Activated CD4-positive, alpha-beta T cell treated with anti-CD3 and anti-CD28 coated beads, Interleukin-2, amount 50 U/mL, for 4 hours (primary cell): Measurements from ENCODE around the gene CLIP4.
"Not testable (repeated sequence)": the region's sequence is repeated elsewhere in the genome, so short reads cannot be mapped to it uniquely, and the experiment has no call there.

ENCODE experiments used
- DNase-seq, 2 experiments: peaks; one replicate each; pipeline ENCODE4 v3.0.0-alpha.2; 2020

The CLIP4 gene, protein sequence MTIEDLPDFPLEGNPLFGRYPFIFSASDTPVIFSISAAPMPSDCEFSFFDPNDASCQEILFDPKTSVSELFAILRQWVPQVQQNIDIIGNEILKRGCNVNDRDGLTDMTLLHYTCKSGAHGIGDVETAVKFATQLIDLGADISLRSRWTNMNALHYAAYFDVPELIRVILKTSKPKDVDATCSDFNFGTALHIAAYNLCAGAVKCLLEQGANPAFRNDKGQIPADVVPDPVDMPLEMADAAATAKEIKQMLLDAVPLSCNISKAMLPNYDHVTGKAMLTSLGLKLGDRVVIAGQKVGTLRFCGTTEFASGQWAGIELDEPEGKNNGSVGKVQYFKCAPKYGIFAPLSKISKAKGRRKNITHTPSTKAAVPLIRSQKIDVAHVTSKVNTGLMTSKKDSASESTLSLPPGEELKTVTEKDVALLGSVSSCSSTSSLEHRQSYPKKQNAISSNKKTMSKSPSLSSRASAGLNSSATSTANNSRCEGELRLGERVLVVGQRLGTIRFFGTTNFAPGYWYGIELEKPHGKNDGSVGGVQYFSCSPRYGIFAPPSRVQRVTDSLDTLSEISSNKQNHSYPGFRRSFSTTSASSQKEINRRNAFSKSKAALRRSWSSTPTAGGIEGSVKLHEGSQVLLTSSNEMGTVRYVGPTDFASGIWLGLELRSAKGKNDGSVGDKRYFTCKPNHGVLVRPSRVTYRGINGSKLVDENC

GRCh38 chr2:29114946-29115609 is at the start of gene CLIP4:
CLIP4 (plus strand) TSS chr2:29115415; CDS start chr2:29121389, 5,974 bp downstream.
- peak; percentile 72 to 80 for DNase-seq

GRCh38 chr2:29066271-29066860 is 48.8 kb upstream of the CLIP4 start:
- DNase-seq: no peak

DNA sequence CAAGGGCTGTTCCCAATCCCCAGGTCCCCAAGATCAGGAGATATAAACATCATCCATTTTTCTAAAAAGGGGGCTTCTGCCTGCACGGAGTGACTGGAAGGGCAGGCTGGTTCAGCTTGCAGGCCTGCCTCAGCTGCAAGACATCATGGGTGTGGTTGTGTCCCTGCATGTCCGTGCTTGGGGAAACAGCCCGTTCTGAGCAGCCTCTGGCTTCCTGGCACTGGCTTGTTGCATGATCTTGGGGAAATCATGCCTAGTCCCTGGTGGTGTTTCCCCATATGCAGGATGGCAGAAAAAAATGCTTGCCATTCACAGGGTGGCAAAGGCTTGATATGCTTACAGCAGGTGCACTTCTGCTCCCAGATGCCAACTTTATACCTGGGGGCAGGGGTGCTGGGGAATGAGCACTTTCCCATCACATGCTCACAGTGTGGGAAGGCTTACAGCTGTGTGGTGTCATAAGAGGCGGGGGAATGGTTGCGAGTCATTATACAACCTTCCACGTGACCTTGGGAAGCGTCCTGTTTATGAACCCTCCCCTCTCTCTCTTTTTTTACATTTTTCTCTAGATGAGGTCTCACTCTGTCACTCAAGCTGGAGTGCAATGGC is 48.1 kb upstream of the CLIP4 start:
- no peak for DNase-seq

DNA sequence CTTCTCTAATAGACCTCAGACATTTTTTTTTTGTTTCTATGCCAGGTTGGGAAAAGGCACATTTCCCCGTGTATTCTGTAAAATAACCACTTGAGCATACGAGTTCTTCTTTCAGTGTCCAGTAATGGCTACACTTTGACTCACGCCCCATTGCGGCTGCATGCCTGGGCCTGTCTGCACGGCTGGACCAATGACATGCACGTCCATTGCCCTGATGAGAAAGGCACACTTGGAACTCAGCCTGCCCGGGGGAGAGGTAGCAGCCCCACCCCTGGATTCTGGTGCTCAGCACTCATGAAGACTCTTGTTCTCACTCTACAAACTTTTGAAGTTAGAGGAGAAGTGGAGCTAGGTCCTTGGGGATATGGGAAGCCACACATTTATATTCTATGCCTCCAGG is 46.7 kb upstream of the CLIP4 start:
- no peak for DNase-seq

GRCh38 chr2:29070526-29070925 is 44.7 kb upstream of the CLIP4 start:
- no peak for DNase-seq

DNA sequence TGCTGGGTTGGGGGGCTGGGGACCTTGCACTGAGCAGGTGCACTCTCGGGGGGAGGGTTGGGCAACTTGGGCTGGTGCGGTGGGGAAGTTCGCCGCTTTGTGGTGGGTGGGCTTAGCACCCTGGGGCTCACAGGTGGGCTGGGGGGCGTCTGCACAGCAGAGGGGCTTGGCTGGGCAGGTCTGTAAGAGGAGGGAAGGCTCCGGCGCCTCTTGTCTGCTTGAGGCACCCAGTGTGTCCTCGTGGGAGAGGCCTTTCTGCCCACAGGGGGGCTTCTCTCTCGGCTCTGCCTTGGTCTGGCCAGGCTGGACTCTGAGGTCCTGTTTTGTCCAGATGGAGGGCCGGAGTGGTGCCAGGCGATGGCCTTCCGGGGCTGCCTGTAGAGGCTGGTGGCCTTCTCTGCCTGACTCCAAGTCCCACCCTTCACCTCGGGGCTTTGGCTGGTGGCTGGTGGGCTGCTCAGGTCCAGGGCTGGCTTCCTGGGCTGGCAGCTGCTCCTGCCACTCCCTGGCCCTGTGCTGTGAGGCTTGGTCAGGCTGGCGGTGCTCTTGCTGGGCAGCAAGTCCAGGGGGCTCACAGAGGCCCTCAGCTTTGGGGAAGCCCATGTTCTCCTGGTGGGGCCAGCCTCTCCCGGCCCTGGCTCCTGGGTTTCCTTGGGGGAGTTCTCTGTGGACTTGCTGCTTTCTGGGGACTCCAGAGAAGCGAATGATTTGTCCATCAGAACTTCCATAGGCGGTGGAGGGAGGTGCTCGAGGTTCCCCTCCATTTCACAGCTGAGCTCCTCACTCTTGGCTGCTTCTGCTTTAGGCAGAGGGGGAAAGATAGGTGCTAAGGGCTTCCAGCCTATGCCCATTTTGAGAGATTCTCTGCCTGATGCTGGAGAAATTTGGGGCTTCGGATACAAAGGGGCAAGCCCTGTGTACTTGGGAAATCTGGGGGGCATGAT is 43.9 kb upstream of the CLIP4 start:
- DNase-seq: no peak

- no peak for DNase-seq
Measured at GRCh38 chr2:29072251-29072650, 43.0 kb upstream of the CLIP4 start.

DNA sequence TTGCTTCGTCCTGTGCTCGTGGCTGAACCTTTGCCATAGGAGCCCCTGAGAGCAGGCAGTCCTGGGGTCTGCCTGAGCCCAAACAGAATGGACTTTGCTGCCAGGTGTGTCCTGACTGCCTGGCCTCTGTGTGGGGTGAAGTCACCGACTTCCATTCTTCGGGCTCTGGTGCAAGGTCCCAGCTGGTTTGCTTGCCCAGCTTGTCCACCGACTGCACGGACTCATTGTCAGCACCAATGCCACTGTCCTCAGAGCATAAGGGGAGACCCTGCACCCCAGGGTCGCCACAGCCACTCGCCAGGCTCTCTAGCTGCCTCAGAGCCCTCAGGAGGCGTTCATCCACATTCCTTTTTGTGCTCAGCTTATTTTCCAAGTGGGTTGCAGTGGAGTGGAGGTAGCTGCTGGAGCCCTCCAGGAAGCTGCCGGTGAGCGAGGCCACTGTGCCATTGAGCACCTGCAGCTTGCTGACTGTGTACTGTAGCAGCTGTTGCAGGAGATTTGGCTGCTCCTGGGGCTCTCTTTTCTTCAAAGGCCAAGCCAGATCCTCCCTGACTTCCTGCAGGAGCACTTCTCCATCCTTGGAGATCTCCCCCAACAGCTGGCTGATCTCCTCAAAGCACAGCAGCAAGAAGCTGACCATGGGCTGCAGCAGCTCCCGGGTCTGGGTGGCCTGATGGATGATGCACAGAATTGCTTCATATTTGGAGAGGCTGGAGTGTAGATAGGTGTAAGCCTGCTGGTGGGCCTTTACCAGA is 42.1 kb upstream of the CLIP4 start:
- DNase-seq: no peak

- no peak for DNase-seq
Measured at GRCh38 chr2:29073933-29074332, 41.3 kb upstream of the CLIP4 start.

- no peak for DNase-seq
Measured at GRCh38 chr2:29074411-29074810, 40.8 kb upstream of the CLIP4 start, which contains the start of gene PCARE. PCARE (minus strand) TSS chr2:29074523; CDS start chr2:29074261, 262 bp downstream.

DNA sequence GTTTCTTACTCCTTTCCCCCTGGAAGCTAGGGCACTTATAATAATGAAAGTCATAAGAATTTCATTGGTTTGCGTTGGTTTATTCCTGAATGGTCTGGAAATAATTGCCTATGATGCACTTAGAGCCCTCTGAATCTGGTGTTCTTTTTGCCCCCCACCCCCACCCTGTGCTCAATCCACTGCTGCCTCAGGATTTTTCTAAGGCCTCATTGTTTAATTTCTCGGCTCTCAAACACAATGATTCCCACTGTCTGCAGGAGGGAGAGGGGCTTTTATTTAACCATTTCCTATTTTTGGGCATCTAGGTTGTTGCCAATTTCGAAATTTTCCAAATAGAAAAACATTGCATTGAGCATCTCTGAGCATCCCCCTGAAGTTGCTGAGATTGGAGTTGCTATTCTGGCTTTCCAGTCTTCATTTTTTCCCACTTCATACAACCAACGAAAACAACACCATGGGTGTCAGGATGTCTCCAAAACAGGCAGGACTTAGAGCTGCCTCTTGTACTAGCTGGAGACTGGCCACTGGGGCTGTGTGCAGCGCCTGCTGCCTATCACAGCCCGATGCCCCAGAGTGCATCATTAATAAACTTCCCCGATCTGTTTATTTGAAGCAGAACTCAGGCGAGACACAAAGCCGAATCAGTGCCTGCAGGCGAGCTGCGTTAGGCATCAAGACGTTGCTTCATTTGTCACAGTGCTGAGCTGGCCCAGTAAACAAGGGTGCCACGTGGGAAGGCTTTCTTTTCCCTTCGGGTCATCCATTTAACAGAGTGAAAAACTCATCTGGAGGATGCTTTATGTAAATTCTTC is 39.1 kb upstream of the CLIP4 start:
- DNase-seq: no peak

GRCh38 chr2:29079887-29080286 is 35.3 kb upstream of the CLIP4 start:
- DNase-seq: no peak

DNA sequence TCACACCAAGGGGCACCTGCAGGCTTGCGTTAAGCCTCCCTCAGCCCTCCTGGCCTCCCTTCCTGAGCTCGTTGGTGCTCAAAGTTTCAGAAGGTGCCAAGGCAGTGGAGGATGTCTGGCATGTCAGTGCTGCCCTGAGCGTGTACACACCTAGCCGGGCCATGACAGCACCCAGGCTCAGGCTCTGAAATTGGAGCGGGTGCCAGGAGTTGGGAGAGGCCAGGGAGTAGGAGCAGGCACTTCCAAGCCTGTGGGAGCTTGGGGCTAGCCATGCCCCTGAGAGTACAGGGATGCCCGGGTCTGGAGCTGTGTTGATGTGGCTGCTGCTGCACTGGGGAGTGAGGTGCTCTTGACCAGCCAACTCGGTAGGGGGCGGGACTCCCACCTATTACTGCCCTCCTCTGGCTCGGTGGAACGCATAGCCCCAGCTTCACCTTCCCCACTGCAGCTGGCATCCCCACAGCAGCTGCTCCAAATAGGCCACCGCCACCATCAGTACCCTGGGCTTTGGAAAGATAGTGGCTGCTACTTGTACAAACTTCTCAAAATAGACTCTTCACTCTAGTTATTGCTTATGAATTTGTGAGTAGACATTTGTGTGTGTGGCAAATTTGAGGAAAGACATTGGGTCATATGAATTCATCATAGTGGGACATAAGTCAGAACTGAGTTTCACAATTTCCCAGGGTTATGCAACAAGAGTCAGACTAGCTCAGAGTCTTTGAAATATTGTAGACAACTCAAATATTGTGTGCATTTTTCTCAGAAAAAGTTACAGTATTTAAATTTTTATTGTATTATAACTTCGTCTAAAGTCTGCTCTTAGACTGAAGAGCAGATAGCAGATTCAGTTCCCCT is 34.1 kb upstream of the CLIP4 start:
- no peak for DNase-seq

GRCh38 chr2:29082804-29083495 is 32.3 kb upstream of the CLIP4 start:
- DNase-seq: no peak

DNA sequence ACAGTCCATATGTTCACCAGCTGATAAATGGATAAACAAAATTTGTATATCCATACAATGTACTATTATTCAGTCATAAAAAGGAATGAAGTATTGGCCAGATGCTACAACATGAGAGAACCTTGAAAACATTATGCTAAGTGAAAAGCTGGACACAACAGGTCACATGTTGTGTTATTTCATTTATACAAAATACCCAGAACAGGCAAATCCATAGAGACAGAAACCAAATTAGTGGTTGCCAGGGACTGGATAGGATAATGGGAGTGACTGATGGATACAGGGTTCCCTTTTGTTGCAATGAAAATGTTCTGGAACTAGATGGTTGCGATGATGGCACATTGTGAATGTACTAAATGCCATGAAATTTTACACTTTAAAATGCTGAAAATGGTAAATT is 30.7 kb upstream of the CLIP4 start:
- no peak for DNase-seq

DNA sequence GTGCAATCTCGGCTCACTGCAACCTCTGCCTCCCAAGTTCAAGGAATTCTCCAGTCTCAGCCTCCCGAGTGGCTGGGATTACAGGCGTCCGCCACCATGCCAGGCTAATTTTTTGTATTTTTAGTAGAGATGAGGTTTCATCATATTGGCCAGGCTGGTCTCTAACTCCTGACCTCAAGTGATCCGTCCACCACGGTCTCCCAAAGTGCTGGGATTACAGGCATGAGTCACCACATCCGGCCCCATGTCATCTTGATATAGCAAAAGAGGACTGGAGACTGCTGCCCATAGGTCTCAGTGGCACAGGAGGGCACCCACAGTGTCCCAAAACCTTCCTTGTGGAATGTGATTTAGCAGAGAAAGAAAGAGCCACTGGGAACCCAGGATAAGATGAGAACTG is 24.9 kb upstream of the CLIP4 start:
- not testable (repeated sequence) for DNase-seq

- DNase-seq: no peak
Measured at GRCh38 chr2:29096969-29097368, 18.2 kb upstream of the CLIP4 start.

DNA sequence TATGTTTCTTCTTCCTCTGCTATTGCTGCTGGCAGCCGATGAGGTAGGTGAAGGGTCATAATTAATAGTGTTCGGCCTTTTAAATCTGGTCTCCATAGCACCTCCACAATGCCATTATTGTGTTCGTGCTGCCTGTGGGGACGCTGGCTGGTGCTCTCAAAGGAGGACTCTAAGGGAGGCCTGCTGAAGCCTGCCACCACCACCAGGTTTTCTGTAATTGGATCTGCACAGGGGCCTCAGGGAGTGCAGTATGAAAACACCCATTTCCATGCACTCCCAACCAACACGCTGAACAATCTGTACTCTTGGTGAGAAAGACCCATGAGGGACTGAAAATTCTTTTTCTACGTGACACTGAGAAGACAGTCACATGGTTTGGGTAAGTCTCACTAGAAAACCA is 17.6 kb upstream of the CLIP4 start:
- DNase-seq: no peak
